GM23338 (cell line): ENCODE measurements around the gene GPHN. TPM values are rescaled to one million over a fixed set of nuclear protein-coding genes. Genes with fewer than 3 reads are reported as not detected.
"Not testable (repeated sequence)": the region's sequence is repeated elsewhere in the genome, so short reads cannot be mapped to it uniquely, and the experiment has no call there.

Experiments used
- ATAC-seq: fragments of 200-7000 bp; cut with Tn5 transposase; 3 replicates; pipeline ENCODE4 v1.9.1; 2020
- DNase-seq: peaks from one replicate; pipeline ENCODE4 v3.0.0-alpha.2; 2015; ENCODE audit warnings: low spot score
- H2AFZ ChIP-seq: fragments of 200-600 bp; sonication (generic); 2 replicates; pipeline ENCODE4 v1.8.0; 2016; ENCODE audit warnings: antibody characterized with exemption, mild to moderate bottlenecking, moderate library complexity
- H3F3A ChIP-seq: fragments of 200-600 bp; sonication (generic); replicated peaks from 2 replicates; pipeline ENCODE4 v1.8.0; 2017; ENCODE audit warnings: antibody characterized with exemption, mixed run types, low read depth
- H3K27ac ChIP-seq: fragments of 200-600 bp; sonication (generic); 2 replicates; pipeline ENCODE4 v1.6.1; 2016; ENCODE audit warnings: low read depth
- H3K27me3 ChIP-seq: fragments of 200-600 bp; sonication (generic); 2 replicates; pipeline ENCODE4 v1.8.0; 2016; ENCODE audit warnings: mild to moderate bottlenecking, mixed run types, moderate library complexity; ENCODE audit not compliant: insufficient read depth
- H3K36me3 ChIP-seq: fragments of 200-600 bp; sonication (generic); 2 replicates; pipeline ENCODE4 v1.8.0; 2016; ENCODE audit warnings: mild to moderate bottlenecking; ENCODE audit not compliant: insufficient read depth
- H3K4me1 ChIP-seq: fragments of 200-600 bp; sonication (generic); 2 replicates; pipeline ENCODE4 v1.8.0; 2016; ENCODE audit warnings: mild to moderate bottlenecking, moderate library complexity; ENCODE audit not compliant: insufficient read depth
- H3K4me2 ChIP-seq: fragments of 200-600 bp; sonication (generic); 2 replicates; pipeline ENCODE4 v1.7.1; 2017; ENCODE audit warnings: mixed run types
- H3K4me3 ChIP-seq: fragments of 200-600 bp; sonication (generic); 2 replicates; pipeline ENCODE4 v1.6.1; 2016; ENCODE audit warnings: mixed run types
- H3K79me2 ChIP-seq: fragments of 200-600 bp; sonication (generic); replicated peaks from 2 replicates; pipeline ENCODE4 v1.8.0; 2017; ENCODE audit warnings: mild to moderate bottlenecking; ENCODE audit not compliant: insufficient read depth
- H3K9me2 ChIP-seq: fragments of 200-600 bp; sonication (generic); 2 replicates; pipeline ENCODE4 v1.8.0; 2017; ENCODE audit not compliant: insufficient read depth
- H4K20me1 ChIP-seq: fragments of 200-600 bp; sonication (generic); replicated peaks from 2 replicates; pipeline ENCODE4 v1.8.0; 2017; ENCODE audit warnings: mild to moderate bottlenecking; ENCODE audit not compliant: insufficient read depth
- H3K27ac Mint-ChIP-seq: 2 replicates; pipeline ENCODE4 v1.8.0; 2020; ENCODE audit warnings: inconsistent platforms, mild to moderate bottlenecking, moderate library complexity, mixed read lengths
- H3K27me3 Mint-ChIP-seq: 3 replicates; pipeline ENCODE4 v1.8.0; 2022; ENCODE audit warnings: low read depth, mild to moderate bottlenecking, moderate library complexity, mixed read lengths, inconsistent platforms; ENCODE audit not compliant: insufficient read depth, poor library complexity
- H3K36me3 Mint-ChIP-seq: 3 replicates; pipeline ENCODE4 v1.8.0; 2021; ENCODE audit warnings: low read depth, mild to moderate bottlenecking, inconsistent platforms, moderate library complexity, mixed read lengths
- H3K4me1 Mint-ChIP-seq: 3 replicates; pipeline ENCODE4 v1.8.0; 2020; ENCODE audit warnings: mild to moderate bottlenecking, inconsistent platforms, mixed read lengths
- H3K4me3 Mint-ChIP-seq: 3 replicates; pipeline ENCODE4 v1.8.0; 2021; ENCODE audit warnings: moderate library complexity, mild to moderate bottlenecking, inconsistent platforms, mixed read lengths
- H3K9me3 Mint-ChIP-seq: 3 replicates; pipeline ENCODE4 v1.8.0; 2020; ENCODE audit warnings: moderate library complexity, mild to moderate bottlenecking, inconsistent platforms, mixed read lengths
- CTCF ChIP-seq, 2 experiments: fragments of 200-600 bp in 1 of 2; sonication (generic) in 1 of 2; conservative IDR thresholded peaks; 2 replicates each; pipeline versions ENCODE4 v1.5.1 to v1.6.1; 2016 to 2017; ENCODE audit warnings: antibody characterized with exemption in 2 of 2, low read depth in 2 of 2, mild to moderate bottlenecking in 2 of 2, moderate library complexity in 1 of 2
- ETS1 ChIP-seq: IDR thresholded peaks from 2 replicates; pipeline ENCODE4 v1.6.1; 2016; ENCODE audit warnings: antibody characterized with exemption
- POLR2AphosphoS5 ChIP-seq: IDR thresholded peaks from 2 replicates; pipeline ENCODE4 v1.6.1; 2016; ENCODE audit warnings: antibody characterized with exemption, low read depth
- REST ChIP-seq: IDR thresholded peaks from one replicate; pipeline ENCODE4 v1.6.1; 2018; ENCODE audit warnings: antibody characterized with exemption; ENCODE audit not compliant: unreplicated experiment
- polyA plus RNA-seq: library from polyadenylated mRNA; unstranded; fragments of >200 nt; fragmentation: Nextera tagmentation; extraction: Ambion mirVana; gene quantifications from 2 replicates; pipeline ENCODE4 v1.2.1, GENCODE V29; 2016
- total RNA-seq: library from RNA; depleted of rRNA; stranded (reverse); fragments of >200 nt; shearing (Covaris generic); gene quantifications from 2 replicates; pipeline ENCODE4 v1.2.3, GENCODE V29; 2014

GPHN gene
- total and polyA plus RNA-seq, 2 experiments from 2014 or later = 17.6 to 20.6 TPM

- TF ChIP-seq REST (no peak), POLR2AphosphoS5 (no peak)
Measured at GRCh38 chr14:66724996-66725395, 217.0 kb downstream of the GPHN start (continued).

- H3K27me3 Mint-ChIP-seq, H3K27me3 ChIP-seq, H3K4me1 Mint-ChIP-seq, H3F3A ChIP-seq, H3K27ac ChIP-seq, H3K9me2 ChIP-seq, DNase-seq, ATAC-seq, H4K20me1 ChIP-seq, H2AFZ ChIP-seq, H3K4me3 ChIP-seq, H3K4me3 Mint-ChIP-seq, H3K4me2 ChIP-seq, H3K27ac Mint-ChIP-seq, H3K4me1 ChIP-seq, H3K36me3 ChIP-seq, H3K79me2 ChIP-seq: not testable (repeated sequence)
- H3K36me3 Mint-ChIP-seq = peaks cover 53% of the 10 kb centered on the region
- peaks cover 57% of the 10 kb centered on the region for H3K9me3 Mint-ChIP-seq
Measured at GRCh38 chr14:66731298-66731697, 223.4 kb downstream of the GPHN start.

- H3K36me3 Mint-ChIP-seq = peaks cover 32% of the 10 kb centered on the region
- H3K4me3 Mint-ChIP-seq = no peak overlapping the region
- H3K4me1 Mint-ChIP-seq = no peaks in the 10 kb centered on the region
- DNase-seq (no peak), ATAC-seq (no peak)
- H3K27me3 Mint-ChIP-seq = no peaks in the 10 kb centered on the region
- no peak overlapping the region for H3K27ac ChIP-seq
- H3K4me2 ChIP-seq = no peak overlapping the region
- no peak for TF ChIP-seq ETS1
- TF ChIP-seq CTCF (conservative IDR thresholded peaks at IDR 0.05; ENCODE audit: low read depth in 2 of 2) = no peak
- no peak overlapping the region for H3K27ac Mint-ChIP-seq
- H2AFZ ChIP-seq = no peak overlapping the region
- no peaks in the 10 kb centered on the region for H3K9me2 ChIP-seq
- H4K20me1 ChIP-seq = no peaks in the 10 kb centered on the region
- H3K79me2 ChIP-seq = no peaks in the 10 kb centered on the region
- H3K27me3 ChIP-seq = no peaks in the 10 kb centered on the region
- H3K36me3 ChIP-seq = peaks cover 7% of the 10 kb centered on the region; the same call in 1 of the 2 replicates
- H3K4me3 ChIP-seq = no peak overlapping the region
- H3F3A ChIP-seq = no peaks in the 10 kb centered on the region
- peaks cover 36% of the 10 kb centered on the region for H3K9me3 Mint-ChIP-seq
- H3K4me1 ChIP-seq = no peaks in the 10 kb centered on the region
Measured at GRCh38 chr14:66735853-66736252, 227.9 kb downstream of the GPHN start.
